Left ventricle myocardium inferior (tissue), 1 donor: ENCODE results near the gene TNFAIP8L3. TPM values are rescaled to one million over a fixed set of nuclear protein-coding genes. Genes with fewer than 3 reads are reported as not detected.

Source experiments
- DNase-seq: peaks from one replicate; pipeline ENCODE4 v3.0.0-alpha.2; 2020
- H3K27ac ChIP-seq: fragments of 200-600 bp; replicated peaks from 2 replicates; pipeline ENCODE4 v1.8.0; 2021
- H3K27me3 ChIP-seq: fragments of 200-600 bp; 2 replicates; pipeline ENCODE4 v1.8.0; 2021; ENCODE audit warnings: low read depth
- H3K36me3 ChIP-seq: fragments of 200-600 bp; 2 replicates; pipeline ENCODE4 v1.8.0; 2021
- H3K4me1 ChIP-seq: fragments of 200-600 bp; 2 replicates; pipeline ENCODE4 v1.8.0; 2021
- H3K4me3 ChIP-seq: fragments of 200-600 bp; 2 replicates; pipeline ENCODE4 v1.8.0; 2021; ENCODE audit warnings: mild to moderate bottlenecking, moderate library complexity
- H3K9me3 ChIP-seq: fragments of 200-600 bp; replicated peaks from 2 replicates; pipeline ENCODE4 v1.8.0; 2021
- intact Hi-C: fragments of 100-400 bp; cut with micrococcal nuclease; formaldehyde crosslinking; loops from one replicate; pipeline ENCODE4 v1.11.0; 2022
- total RNA-seq: library from RNA; stranded (reverse); fragmentation: NEBNext Ultra II Directional; extraction: Animal tissue kit (Norgen Biotek cat#: 25700); gene quantifications from one replicate; pipeline ENCODE4 v1.2.1, GENCODE V29; 2021
- TF ChIP-seq, protein P1 (sequence below): fragments of 200-600 bp; IDR thresholded peaks from 2 replicates; pipeline ENCODE4 v1.8.0; 2021; ENCODE audit warnings: antibody characterized with exemption, mild to moderate bottlenecking, borderline replicate concordance
- donor health status: DM: no; HTN: yes; CAD: no; lungs with severe emphysema.

Gene TNFAIP8L3
- total RNA-seq, 1 donor from 2014 or later = 6.0 TPM

DNA sequence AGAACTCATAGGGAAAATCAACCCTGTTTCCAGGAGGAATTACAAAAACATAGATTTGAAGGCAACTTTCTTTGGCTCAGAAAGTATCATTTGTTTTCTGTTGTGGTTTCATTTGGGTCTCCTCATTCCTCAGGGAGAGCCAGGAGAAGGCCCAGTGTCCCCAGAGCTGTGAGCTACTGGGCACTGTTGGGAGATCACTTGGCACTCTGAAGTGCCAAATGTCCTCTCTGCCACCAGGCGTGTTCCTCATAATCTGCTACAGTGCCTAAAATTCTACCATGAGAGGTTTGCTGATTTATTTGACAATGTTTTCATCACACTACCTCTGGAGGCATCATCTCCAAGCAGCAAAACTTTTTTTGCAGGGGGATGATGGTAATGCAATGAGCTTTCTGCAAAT lies 17.4 kb upstream of the TNFAIP8L3 start:
- TF ChIP-seq, protein P1, sequence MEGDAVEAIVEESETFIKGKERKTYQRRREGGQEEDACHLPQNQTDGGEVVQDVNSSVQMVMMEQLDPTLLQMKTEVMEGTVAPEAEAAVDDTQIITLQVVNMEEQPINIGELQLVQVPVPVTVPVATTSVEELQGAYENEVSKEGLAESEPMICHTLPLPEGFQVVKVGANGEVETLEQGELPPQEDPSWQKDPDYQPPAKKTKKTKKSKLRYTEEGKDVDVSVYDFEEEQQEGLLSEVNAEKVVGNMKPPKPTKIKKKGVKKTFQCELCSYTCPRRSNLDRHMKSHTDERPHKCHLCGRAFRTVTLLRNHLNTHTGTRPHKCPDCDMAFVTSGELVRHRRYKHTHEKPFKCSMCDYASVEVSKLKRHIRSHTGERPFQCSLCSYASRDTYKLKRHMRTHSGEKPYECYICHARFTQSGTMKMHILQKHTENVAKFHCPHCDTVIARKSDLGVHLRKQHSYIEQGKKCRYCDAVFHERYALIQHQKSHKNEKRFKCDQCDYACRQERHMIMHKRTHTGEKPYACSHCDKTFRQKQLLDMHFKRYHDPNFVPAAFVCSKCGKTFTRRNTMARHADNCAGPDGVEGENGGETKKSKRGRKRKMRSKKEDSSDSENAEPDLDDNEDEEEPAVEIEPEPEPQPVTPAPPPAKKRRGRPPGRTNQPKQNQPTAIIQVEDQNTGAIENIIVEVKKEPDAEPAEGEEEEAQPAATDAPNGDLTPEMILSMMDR = no peak
- intact Hi-C loops = no loop called here
- no peak for DNase-seq
- Histone ChIP-seq H3K27me3 (no peaks in the 10 kb centered on the region), H3K4me1 (peaks cover 24% of the 10 kb centered on the region), H3K9me3 (no peaks in the 10 kb centered on the region), H3K36me3 (no peaks in the 10 kb centered on the region), H3K4me3 (no peak overlapping the region), H3K27ac (no peak overlapping the region)

- Histone ChIP-seq H3K4me1 (peaks cover 24% of the 10 kb centered on the region), H3K27me3 (no peaks in the 10 kb centered on the region), H3K27ac (no peak overlapping the region), H3K4me3 (no peak overlapping the region), H3K36me3 (no peaks in the 10 kb centered on the region), H3K9me3 (no peaks in the 10 kb centered on the region)
- intact Hi-C loops = no loop called here
- TF ChIP-seq, protein P1 = no peak
- DNase-seq = no peak
Measured at GRCh38 chr15:51111061-51111460, 16.4 kb upstream of the TNFAIP8L3 start.

GRCh38 chr15:51110171-51110570 lies 15.5 kb upstream of the TNFAIP8L3 start:
- Histone ChIP-seq H3K27me3 (no peaks in the 10 kb centered on the region), H3K36me3 (no peaks in the 10 kb centered on the region), H3K4me1 (peaks cover 24% of the 10 kb centered on the region), H3K27ac (no peak overlapping the region), H3K4me3 (no peak overlapping the region), H3K9me3 (no peaks in the 10 kb centered on the region)
- DNase-seq = no peak
- intact Hi-C loops = no loop called here
- TF ChIP-seq, protein P1 = no peak

- H3K36me3 ChIP-seq = no peaks in the 10 kb centered on the region
- no peaks in the 10 kb centered on the region for H3K27me3 ChIP-seq
- no peak for DNase-seq
- TF ChIP-seq, protein P1 = no peak
- H3K27ac ChIP-seq = peak overlapping the region; percentile 24
- intact Hi-C loops = no loop called here
- no peak overlapping the region for H3K4me3 ChIP-seq
- H3K9me3 ChIP-seq = no peaks in the 10 kb centered on the region
- H3K4me1 ChIP-seq = peaks cover 33% of the 10 kb centered on the region
Measured at GRCh38 chr15:51108933-51109550, 14.3 kb upstream of the TNFAIP8L3 start.

- intact Hi-C loops = no loop called here
- TF ChIP-seq, protein P1 = no peak
- no peak overlapping the region for H3K27ac ChIP-seq
- H3K36me3 ChIP-seq = no peaks in the 10 kb centered on the region
- H3K27me3 ChIP-seq = no peaks in the 10 kb centered on the region
- peaks cover 37% of the 10 kb centered on the region for H3K4me1 ChIP-seq
- H3K4me3 ChIP-seq = no peak overlapping the region
- no peak for DNase-seq
- no peaks in the 10 kb centered on the region for H3K9me3 ChIP-seq
Measured at GRCh38 chr15:51107612-51108011, 12.9 kb upstream of the TNFAIP8L3 start.
